GM04504 (cell line): Measurements from ENCODE around the gene PAFAH1B1.
"Not testable (repeated sequence)": the region's sequence is repeated elsewhere in the genome, so short reads cannot be mapped to it uniquely, and the experiment has no call there.

Source experiments
- DNase-seq: peaks from one replicate; pipeline ENCODE4 v3.0.0-alpha.2; 2012; ENCODE audit warnings: low read depth

The PAFAH1B1 gene

GRCh38 chr17:2592971-2593820, at the start of gene PAFAH1B1:
Gene PAFAH1B1 (plus strand): TSS chr17:2593654. CDS start chr17:2638289, 44,635 bp downstream.
- peak; percentile 65 for DNase-seq

GRCh38 chr17:2545393-2545792, 48.1 kb upstream of the PAFAH1B1 start:
- no peak for DNase-seq

GRCh38 chr17:2547176-2547575, 46.3 kb upstream of the PAFAH1B1 start:
- peak; percentile 14 for DNase-seq

GRCh38 chr17:2548026-2548425, 45.4 kb upstream of the PAFAH1B1 start:
- not testable (repeated sequence) for DNase-seq

GRCh38 chr17:2549392-2550211, 43.9 kb upstream of the PAFAH1B1 start:
- no peak for DNase-seq

GRCh38 chr17:2551493-2551892, 42.0 kb upstream of the PAFAH1B1 start:
- no peak for DNase-seq

GRCh38 chr17:2551928-2552327, 41.5 kb upstream of the PAFAH1B1 start:
- DNase-seq = no peak

GRCh38 chr17:2560658-2561057, 32.8 kb upstream of the PAFAH1B1 start:
- DNase-seq = no peak

- no peak for DNase-seq
Measured at GRCh38 chr17:2562162-2562858, 31.1 kb upstream of the PAFAH1B1 start.

GRCh38 chr17:2563061-2563460, 30.4 kb upstream of the PAFAH1B1 start:
- DNase-seq = no peak

GRCh38 chr17:2563543-2563942, 29.9 kb upstream of the PAFAH1B1 start:
- no peak for DNase-seq

GRCh38 chr17:2564877-2565276, 28.6 kb upstream of the PAFAH1B1 start:
- DNase-seq = no peak

- DNase-seq = no peak
Measured at GRCh38 chr17:2566056-2566455, 27.4 kb upstream of the PAFAH1B1 start.

GRCh38 chr17:2571523-2572303, 21.7 kb upstream of the PAFAH1B1 start:
- DNase-seq = no peak

GRCh38 chr17:2572304-2572609, 21.2 kb upstream of the PAFAH1B1 start:
- not testable (repeated sequence) for DNase-seq

GRCh38 chr17:2580151-2580550, 13.3 kb upstream of the PAFAH1B1 start:
- no peak for DNase-seq

- no peak for DNase-seq
Measured at GRCh38 chr17:2580661-2581060, 12.8 kb upstream of the PAFAH1B1 start.

- DNase-seq = no peak
Measured at GRCh38 chr17:2582493-2582892, 11.0 kb upstream of the PAFAH1B1 start.

GRCh38 chr17:2591040-2591640, 2.3 kb upstream of the PAFAH1B1 start:
- no peak for DNase-seq

GRCh38 chr17:2593821-2594721, 617 bp downstream of the PAFAH1B1 start:
- DNase-seq = peak; percentile 52
